ENCODE measurements around the gene CELSR3. TPM values are rescaled to one million over a fixed set of nuclear protein-coding genes. Genes with fewer than 3 reads are reported as not detected.
A peak's percentile ranks its signal among the peaks of the same experiment; 100 is the strongest.

CELSR3 gene
- polyA plus RNA-seq, 2 of the 4 experiments (the other 2 are of a cell fraction) = 2.2 to 4.8 TPM

GRCh38 chr3:48680811-48681540 lies 18.3 kb upstream of the CELSR3 start:
- POLR2A ChIA-PET = no interaction called here
- WGBS (ENCODE audit: missing lambda C conversion rate) = 96% methylated on average over 10 of the region's 17 CpGs
- ATAC-seq (no peak), FAIRE-seq (no peak), DNase-seq (ENCODE audit: low read depth in 1 of 2, low spot score in 1 of 2) (no peak)
- H3K4me2 ChIP-seq = no peak overlapping the region
- H3K4me3 ChIP-seq = no peak overlapping the region
- TF ChIP-seq PHF8 (IDR thresholded peaks at IDR 0.05; ENCODE audit: borderline replicate concordance, low read depth) (no peak), NPAS2 (CRISPR knock-in tag; IDR thresholded peaks at IDR 0.05; ENCODE audit: borderline replicate concordance) (no peak), CTCF (IDR thresholded peaks at IDR 0.05) (no peak), HOXA7 (CRISPR knock-in tag; IDR thresholded peaks at IDR 0.05) (no peak), HEYL (CRISPR knock-in tag; IDR thresholded peaks at IDR 0.05) (no peak), ZFP36 (IDR thresholded peaks at IDR 0.05; ENCODE audit: borderline replicate concordance, partially characterized antibody) (no peak), CBX2 (IDR thresholded peaks at IDR 0.05; ENCODE audit: borderline replicate concordance, low read depth) (no peak), ZC3H11A (IDR thresholded peaks at IDR 0.05) (no peak), KDM1A (IDR thresholded peaks at IDR 0.05; ENCODE audit: low read depth) (no peak), MAZ (IDR thresholded peaks at IDR 0.05; ENCODE audit: borderline replicate concordance, low read depth, low read length) (no peak)
- CTCF ChIA-PET = interaction anchor here (1.2 kb wide), 1 partner anchor 16 kb away, joined by 4 read pairs; no protein-coding TSS in a partner anchor
- peaks cover 27% of the 10 kb centered on the region for H3K4me1 ChIP-seq
- H3K27ac ChIP-seq = peak overlapping the region in 1 of 2 experiments; percentile 59; a peak in 1 of 6 replicates
- no peaks in the 10 kb centered on the region for H3K9me3 ChIP-seq

GRCh38 chr3:48679411-48680391 lies 17.0 kb upstream of the CELSR3 start:
- WGBS (ENCODE audit: missing lambda C conversion rate) = 93% methylated on average over 15 of the region's 20 CpGs
- Histone ChIP-seq H3K4me2 (peak overlapping the region; percentile 21; the same call in 1 of the 3 replicates), H3K4me3 (no peak overlapping the region), H3K4me1 (peaks cover 24% of the 10 kb centered on the region), H3K9me3 (no peaks in the 10 kb centered on the region), H3K27ac (peak overlapping the region; percentile 42 to 59; a peak in 4 of 6 replicates)
- DNase-seq (ENCODE audit: low read depth in 1 of 2, low spot score in 1 of 2) (no peak), ATAC-seq (peak; percentile 31 to 35; a peak in 1 of 6 replicates), FAIRE-seq (no peak)
- ChIA-PET CTCF (interaction anchor here (1.2 to 1.3 kb wide), 2 partner anchors 15 to 16 kb away, joined by 4 read pairs; no protein-coding TSS in a partner anchor), POLR2A (no interaction called here)
- no peak for TF ChIP-seq PHF8 (IDR thresholded peaks at IDR 0.05; ENCODE audit: borderline replicate concordance, low read depth)
- TF ChIP-seq, protein P1, sequence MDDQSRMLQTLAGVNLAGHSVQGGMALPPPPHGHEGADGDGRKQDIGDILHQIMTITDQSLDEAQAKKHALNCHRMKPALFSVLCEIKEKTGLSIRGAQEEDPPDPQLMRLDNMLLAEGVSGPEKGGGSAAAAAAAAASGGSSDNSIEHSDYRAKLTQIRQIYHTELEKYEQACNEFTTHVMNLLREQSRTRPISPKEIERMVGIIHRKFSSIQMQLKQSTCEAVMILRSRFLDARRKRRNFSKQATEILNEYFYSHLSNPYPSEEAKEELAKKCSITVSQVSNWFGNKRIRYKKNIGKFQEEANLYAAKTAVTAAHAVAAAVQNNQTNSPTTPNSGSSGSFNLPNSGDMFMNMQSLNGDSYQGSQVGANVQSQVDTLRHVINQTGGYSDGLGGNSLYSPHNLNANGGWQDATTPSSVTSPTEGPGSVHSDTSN (IDR thresholded peaks at IDR 0.05) = no peak
- TF ChIP-seq, protein P2, sequence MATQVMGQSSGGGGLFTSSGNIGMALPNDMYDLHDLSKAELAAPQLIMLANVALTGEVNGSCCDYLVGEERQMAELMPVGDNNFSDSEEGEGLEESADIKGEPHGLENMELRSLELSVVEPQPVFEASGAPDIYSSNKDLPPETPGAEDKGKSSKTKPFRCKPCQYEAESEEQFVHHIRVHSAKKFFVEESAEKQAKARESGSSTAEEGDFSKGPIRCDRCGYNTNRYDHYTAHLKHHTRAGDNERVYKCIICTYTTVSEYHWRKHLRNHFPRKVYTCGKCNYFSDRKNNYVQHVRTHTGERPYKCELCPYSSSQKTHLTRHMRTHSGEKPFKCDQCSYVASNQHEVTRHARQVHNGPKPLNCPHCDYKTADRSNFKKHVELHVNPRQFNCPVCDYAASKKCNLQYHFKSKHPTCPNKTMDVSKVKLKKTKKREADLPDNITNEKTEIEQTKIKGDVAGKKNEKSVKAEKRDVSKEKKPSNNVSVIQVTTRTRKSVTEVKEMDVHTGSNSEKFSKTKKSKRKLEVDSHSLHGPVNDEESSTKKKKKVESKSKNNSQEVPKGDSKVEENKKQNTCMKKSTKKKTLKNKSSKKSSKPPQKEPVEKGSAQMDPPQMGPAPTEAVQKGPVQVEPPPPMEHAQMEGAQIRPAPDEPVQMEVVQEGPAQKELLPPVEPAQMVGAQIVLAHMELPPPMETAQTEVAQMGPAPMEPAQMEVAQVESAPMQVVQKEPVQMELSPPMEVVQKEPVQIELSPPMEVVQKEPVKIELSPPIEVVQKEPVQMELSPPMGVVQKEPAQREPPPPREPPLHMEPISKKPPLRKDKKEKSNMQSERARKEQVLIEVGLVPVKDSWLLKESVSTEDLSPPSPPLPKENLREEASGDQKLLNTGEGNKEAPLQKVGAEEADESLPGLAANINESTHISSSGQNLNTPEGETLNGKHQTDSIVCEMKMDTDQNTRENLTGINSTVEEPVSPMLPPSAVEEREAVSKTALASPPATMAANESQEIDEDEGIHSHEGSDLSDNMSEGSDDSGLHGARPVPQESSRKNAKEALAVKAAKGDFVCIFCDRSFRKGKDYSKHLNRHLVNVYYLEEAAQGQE (IDR thresholded peaks at IDR 0.05) = no peak
- TF ChIP-seq NPAS2 (CRISPR knock-in tag; IDR thresholded peaks at IDR 0.05; ENCODE audit: borderline replicate concordance) = no peak
- no peak for TF ChIP-seq ZNF302 (CRISPR knock-in tag; IDR thresholded peaks at IDR 0.05)
- TF ChIP-seq CEBPB (IDR thresholded peaks at IDR 0.05) = no peak
- TF ChIP-seq RFX5 (IDR thresholded peaks at IDR 0.05) = no peak
- TF ChIP-seq ZSCAN20 (CRISPR knock-in tag; IDR thresholded peaks at IDR 0.05) = no peak
- no peak for TF ChIP-seq MYC (IDR thresholded peaks at IDR 0.05; ENCODE audit: borderline replicate concordance, low read length)
- TF ChIP-seq CTCF (IDR thresholded peaks at IDR 0.05) = no peak
- no peak for TF ChIP-seq USF2 (IDR thresholded peaks at IDR 0.05)
- no peak for TF ChIP-seq CHD4 (IDR thresholded peaks at IDR 0.05; ENCODE audit: borderline replicate concordance)
- no peak for TF ChIP-seq CBX2 (IDR thresholded peaks at IDR 0.05; ENCODE audit: borderline replicate concordance, low read depth)
- TF ChIP-seq ZFP36 (IDR thresholded peaks at IDR 0.05; ENCODE audit: borderline replicate concordance, partially characterized antibody) = no peak
- TF ChIP-seq, protein P3, sequence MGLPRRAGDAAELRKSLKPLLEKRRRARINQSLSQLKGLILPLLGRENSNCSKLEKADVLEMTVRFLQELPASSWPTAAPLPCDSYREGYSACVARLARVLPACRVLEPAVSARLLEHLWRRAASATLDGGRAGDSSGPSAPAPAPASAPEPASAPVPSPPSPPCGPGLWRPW (IDR thresholded peaks at IDR 0.05) = no peak
- no peak for TF ChIP-seq HDAC2 (IDR thresholded peaks at IDR 0.05)
- TF ChIP-seq KDM5A (IDR thresholded peaks at IDR 0.05) = no peak

All from A549 (cell line).